ENCODE data around the gene PRKCA. TPM values are rescaled to one million over a fixed set of nuclear protein-coding genes. Genes with fewer than 3 reads are reported as not detected.

Gene PRKCA
- total RNA-seq, 1 experiment from 2014 or later = 17.9 TPM

DNA sequence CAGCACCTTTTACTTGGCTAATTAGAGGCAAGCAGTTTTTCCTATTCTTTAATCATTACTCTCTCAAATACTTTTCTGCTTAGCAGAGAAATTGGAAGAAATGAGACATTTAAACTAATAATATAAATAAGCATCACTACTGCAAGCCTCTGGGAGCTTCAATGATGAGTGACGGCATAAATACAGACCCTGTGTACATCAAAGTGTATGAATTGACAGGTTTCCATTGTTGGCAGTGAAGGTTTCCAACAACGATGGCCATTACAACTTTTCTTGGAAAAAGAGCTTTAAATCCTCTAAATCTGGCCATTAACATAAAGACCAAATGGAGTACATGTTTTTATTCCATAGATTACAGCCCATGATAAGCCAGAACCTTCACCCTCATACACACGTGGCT is 493.1 kb downstream of the PRKCA start:
- DNase-seq (ENCODE audit: low read depth) = no peak

GRCh38 chr17:66799849-66800537 is 497.6 kb downstream of the PRKCA start:
- no peak for DNase-seq (ENCODE audit: low read depth)

DNA sequence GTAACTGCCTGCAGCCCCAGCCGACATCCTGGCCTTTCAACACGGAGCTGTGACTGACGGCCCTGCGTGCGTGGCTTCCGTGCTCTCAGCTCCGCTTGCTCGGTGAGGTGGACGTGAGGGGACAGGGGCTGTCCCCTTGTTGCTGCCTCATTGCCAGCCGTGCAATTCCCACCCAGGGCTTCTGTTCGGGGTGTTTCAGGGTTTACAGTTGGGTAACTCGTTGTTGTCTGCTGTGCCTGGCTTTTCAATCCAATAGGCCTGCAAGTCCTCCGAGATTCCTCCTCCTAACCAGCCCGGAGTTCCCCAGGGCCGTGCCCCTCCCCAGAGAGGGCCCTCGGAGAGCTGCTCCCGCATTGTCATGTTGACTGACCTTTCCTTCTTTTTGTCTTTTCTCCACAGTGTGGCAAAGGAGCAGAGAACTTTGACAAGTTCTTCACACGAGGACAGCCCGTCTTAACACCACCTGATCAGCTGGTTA is 501.1 kb downstream of the PRKCA start:
- no peak for DNase-seq (ENCODE audit: low read depth)

GRCh38 chr17:66805567-66805966 is 503.2 kb downstream of the PRKCA start:
- no peak for DNase-seq (ENCODE audit: low read depth)

DNA sequence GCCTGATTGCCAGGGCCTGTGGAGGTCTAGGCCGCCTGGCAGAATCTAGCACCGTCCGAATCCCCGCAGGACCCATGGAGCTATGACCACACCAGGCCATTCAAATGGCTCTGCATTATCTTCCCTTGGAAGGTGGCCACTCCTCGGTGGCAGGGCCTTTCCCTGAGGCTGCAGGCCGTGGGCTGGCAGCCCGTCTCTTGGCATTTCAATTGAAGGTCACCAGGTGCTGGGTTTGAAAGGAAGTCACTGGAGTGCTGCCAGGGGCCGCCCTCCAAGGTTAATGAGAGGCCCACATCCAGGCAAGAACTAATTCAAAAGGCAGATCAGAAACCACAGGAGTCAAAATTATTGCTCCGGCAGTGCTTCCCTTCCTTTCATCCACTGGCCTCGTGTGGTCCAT is 504.8 kb downstream of the PRKCA start:
- no peak for DNase-seq (ENCODE audit: low read depth)

DNA sequence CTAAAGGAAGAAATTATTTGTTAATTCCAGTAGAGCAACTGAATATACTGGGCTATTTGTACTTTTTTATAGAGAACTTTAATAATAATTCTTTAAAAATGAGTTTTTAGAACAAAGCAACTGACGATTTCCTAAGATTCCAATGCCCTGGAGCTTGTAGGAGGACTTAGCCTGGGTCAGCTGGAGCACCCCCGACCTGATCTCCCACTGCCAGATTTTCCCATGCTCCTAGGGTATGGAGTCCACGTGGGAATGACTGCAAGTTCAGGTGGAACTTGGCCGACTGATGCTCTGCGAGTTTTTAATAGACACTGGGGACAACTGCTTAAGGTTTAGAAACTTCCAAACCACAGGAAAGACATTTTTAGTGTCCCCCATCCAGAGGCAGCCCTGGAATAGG is 507.0 kb downstream of the PRKCA start:
- DNase-seq (ENCODE audit: low read depth) = no peak

- DNase-seq (ENCODE audit: low read depth) = no peak
Measured at GRCh38 chr17:66810951-66811682, 508.7 kb downstream of the PRKCA start.

DNA sequence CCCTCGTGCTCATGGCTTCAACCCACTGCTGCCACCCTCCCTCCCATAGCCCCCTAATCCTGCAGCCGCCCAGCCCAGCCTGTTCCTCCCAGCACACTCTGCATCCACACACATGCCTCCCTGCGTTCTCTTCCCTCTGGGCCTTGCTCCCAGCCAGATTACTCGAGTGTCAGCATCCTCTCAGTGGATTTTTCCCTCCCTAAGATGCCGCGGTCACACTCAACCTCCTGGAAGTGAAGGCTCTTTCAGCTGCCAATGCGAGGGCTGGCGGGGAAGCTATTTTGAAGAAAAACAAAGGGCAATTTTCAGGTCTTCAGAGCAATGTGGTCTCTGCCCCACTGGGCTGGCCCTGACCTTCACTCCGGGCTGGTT is 509.3 kb downstream of the PRKCA start:
- DNase-seq (ENCODE audit: low read depth) = no peak

GRCh38 chr17:66812571-66812970 is 510.2 kb downstream of the PRKCA start:
- no peak for DNase-seq (ENCODE audit: low read depth)

DNA sequence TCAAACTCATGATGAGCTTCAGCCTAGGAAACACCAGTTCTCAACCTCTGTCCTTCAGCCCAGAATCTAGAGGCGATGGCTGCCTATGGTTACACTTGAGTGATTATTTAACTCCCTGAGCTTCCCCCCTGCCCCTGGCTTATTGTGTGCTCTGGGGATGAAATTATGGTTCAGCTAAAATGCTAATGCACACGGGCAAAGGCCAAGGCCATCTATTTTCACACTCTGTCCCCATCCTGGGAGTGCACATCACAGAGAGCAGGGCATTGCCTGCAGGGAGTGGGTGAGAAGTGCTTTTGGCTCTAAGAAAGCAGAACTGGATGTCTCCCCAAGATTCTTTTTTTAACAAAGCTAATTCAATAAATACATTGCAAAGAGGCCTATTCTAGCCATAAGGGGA is 510.9 kb downstream of the PRKCA start:
- DNase-seq (ENCODE audit: low read depth) = no peak

GRCh38 chr17:66814026-66814425 is 511.6 kb downstream of the PRKCA start:
- DNase-seq (ENCODE audit: low read depth) = no peak

DNA sequence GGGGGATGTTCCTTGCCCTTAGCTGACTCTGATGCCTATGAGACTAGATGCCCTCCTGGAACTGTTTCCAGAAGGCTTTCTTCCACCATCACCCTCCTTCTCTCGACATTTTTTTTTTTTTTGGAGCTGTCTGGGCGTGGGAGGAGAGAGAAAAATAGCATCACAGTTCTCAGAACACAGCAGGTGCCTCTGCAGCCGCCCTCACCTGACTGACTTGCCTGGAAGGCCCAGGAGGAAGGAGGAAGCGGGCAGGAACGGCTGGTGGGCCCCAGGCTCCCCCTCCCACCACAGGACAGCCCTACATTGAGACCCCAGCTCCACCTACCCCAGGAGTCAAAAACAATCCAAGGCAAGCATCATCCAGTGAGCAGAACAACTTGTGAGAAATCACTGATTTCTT is 512.2 kb downstream of the PRKCA start:
- no peak for DNase-seq (ENCODE audit: low read depth)

GRCh38 chr17:66817750-66818149 is 515.3 kb downstream of the PRKCA start:
- no peak for DNase-seq (ENCODE audit: low read depth)

- DNase-seq (ENCODE audit: low read depth) = no peak
Measured at GRCh38 chr17:66819466-66819865, 517.1 kb downstream of the PRKCA start.

DNA sequence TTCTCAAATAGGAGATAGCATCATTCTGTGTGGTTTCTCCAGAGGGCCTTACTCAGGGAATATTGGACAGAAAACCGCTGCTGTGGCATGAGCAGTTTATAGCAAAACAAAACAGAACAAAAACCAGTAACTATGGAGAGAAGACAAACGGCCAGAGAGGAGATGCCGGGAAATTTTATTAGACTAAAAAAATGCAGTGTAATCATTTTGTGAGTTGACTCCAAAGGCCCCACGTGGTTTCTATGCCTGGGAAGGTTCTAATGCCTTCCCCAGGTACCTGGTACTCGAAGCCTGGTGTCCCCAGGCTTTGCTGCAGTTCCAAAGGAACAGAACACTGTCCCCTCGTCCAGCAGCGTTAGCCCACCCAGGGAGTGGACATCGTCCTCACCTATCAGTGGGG is 519.6 kb downstream of the PRKCA start:
- peak; percentile 3 for DNase-seq (ENCODE audit: low read depth)

DNA sequence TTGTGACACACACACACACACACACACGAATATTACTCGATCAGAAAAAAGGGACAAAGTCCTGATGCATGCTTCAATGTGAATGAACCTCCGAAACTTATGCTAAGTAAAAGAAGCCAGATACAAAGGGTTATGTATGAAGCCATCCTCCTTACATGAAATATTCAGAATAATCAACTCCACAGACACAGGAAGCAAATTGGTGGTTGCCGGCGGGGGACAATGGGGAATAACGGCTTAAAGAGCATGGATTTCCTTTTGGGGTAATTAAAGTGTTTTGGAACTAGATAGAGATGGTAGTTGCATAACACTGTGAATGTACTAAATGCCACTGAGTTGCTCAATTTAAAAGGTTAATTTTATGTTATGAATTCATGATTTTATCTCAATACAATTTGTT is 524.4 kb downstream of the PRKCA start:
- DNase-seq (ENCODE audit: low read depth) = no peak

GRCh38 chr17:66829386-66829864 is 527.0 kb downstream of the PRKCA start:
- DNase-seq (ENCODE audit: low read depth) = peak; percentile 47

GRCh38 chr17:66829883-66830282 is 527.5 kb downstream of the PRKCA start:
- no peak for DNase-seq (ENCODE audit: low read depth)

DNA sequence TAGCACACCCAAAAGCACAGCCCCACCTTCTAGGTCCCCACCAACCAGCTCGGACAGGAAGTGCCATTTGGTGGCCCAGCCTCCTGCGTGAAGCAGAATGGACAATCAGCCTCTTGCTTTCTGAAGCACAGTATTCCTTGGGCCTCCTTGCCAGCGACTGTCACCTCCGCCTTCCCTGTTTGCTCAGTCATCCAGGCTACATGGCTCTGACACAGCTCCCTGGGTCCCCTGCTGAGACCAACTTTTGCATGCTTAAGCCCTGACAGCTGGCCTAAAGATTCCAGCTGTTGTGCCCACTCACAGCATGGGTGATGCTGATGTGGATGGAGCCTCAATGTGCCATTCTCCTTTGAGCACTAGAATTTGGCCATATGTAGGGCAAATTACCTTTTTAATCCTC is 528.0 kb downstream of the PRKCA start:
- no peak for DNase-seq (ENCODE audit: low read depth)

DNA sequence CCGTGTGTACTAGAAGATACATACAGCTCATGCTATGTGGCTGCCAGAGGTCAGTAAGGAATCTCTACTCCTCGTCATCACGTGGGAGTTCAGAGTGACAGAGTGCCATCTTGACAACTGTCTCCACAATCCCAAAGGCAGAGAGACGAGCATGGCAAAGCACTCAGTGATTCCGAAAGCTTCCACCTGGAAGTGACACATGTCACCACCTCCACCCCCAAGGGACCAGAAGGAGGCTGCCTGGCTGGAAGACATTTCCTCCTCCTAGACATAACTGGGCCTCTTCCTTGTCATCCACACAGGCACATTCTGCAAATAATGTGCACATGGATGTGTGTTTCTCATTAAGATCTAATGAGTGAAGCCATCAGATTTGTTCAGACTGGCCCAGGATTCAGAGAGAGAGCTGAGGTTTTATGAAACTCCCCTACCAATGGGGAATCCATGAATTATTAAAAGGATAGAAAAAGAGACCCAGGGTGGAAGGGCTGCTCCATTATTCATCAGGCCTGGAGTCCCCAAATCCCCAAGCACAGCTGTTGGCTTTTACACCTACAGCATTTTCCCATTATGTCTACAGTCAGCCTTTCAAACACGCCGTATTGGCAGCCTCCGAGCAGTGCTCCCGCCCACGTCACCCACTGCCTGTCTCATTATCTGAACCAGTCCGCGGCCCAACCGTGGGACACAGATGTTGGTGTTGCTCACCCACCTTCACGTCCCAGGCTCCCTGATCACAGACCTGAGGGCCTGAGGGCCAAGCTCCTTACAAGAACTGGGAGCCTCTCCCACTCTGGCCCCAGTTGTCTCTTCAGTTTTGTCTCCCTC is 529.2 kb downstream of the PRKCA start:
- DNase-seq (ENCODE audit: low read depth) = no peak

DNA sequence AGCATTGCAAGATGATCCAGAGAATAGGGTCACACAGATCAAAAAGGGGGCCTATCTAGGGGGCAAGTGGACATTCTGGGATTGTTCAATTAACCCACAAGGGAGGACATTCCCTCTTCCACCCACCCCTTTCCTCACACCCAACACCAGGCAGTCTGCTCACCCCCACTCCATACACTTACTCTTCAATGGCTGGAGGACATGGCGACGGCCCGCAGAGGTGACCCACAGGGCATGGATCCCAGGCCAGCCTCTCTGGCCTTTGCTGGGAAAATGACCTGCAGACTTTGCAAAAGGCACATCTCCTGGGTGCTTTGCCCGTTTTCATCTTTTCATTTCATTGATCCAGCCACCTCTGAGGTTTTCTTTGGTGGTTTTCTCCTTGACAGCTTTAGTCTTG is 530.8 kb downstream of the PRKCA start:
- no peak for DNase-seq (ENCODE audit: low read depth)

DNA sequence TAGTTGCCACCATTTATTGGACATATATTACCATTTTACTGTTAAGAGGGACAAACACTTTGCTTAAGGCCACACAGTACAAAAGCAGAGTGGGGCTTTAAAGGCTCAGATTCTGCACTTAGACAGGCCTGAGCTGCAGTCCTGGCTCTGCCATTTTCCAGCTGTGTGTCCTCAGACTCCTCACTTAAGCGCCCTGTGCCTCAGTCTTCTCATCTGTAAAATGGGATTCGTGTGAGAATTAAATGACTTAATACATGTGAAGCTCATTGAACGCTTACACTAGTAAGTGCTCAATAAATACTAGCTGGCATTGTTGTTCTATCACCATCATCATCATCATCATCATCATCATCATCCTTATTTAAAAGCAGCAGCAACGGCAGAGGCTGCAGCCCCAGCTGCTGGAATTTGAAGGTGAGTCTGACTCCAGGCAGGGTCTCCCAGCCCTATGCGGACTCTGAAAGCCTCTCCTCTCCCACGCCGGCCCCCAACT is 532.1 kb downstream of the PRKCA start:
- DNase-seq (ENCODE audit: low read depth) = no peak

Measured in M059J (cell line).